ENCODE data around the gene ZNF385A. TPM values are rescaled to one million over a fixed set of nuclear protein-coding genes. Genes with fewer than 3 reads are reported as not detected.
A peak's percentile ranks its signal among the peaks of the same experiment; 100 is the strongest.

ZNF385A gene
- total RNA-seq, 4 donors from 2014 or later = 0.26 to 16.9 (median 3.2) TPM

DNA sequence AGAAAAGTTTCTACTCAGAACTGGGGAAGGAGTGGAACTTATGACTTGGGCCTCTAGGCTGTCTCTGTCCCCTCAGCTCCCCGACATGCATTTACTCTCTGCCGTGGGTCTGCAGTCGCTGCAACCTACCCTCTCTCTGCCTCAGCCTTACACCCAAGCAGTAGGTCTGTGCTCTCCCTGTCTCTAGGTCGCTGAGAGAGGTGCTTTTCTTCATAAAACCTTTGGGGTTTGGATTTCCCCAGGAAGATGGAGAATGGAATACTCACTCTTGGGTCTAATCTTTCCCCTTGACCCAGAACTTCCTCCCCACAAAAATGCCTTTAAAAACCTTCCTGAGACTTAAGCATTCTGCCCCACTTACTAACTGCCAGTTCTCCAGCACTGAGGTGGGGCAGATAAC lies 33.2 kb downstream of the ZNF385A start:
- TF ChIP-seq CTCF (IDR thresholded peaks at IDR 0.05) (no peak), POLR2A (IDR thresholded peaks at IDR 0.05) (no peak)
- Histone ChIP-seq H3K27ac (peak overlapping the region; percentile 92 to 96), H3K36me3 (no peaks in the 10 kb centered on the region), H3K9me3 (no peaks in the 10 kb centered on the region), H3K4me1 (peaks cover 8 to 14% of the 10 kb centered on the region in 2 donors), H3K27me3 (no peaks in the 10 kb centered on the region), H3K4me3 (no peak overlapping the region)
- intact Hi-C loops (cut with DNase I; ENCODE audit: low total_unique reads) = no loop called here
- DNase-seq = no peak

- H3K27ac ChIP-seq = peak overlapping the region; percentile 92 to 96
- no peak overlapping the region for H3K4me3 ChIP-seq
- H3K36me3 ChIP-seq = no peaks in the 10 kb centered on the region
- no peaks in the 10 kb centered on the region for H3K27me3 ChIP-seq
- TF ChIP-seq POLR2A (IDR thresholded peaks at IDR 0.05) = no peak
- no peak for TF ChIP-seq CTCF (IDR thresholded peaks at IDR 0.05)
- no peaks in the 10 kb centered on the region for H3K9me3 ChIP-seq
- intact Hi-C loops (cut with DNase I; ENCODE audit: low total_unique reads) = no loop called here
- peaks cover 8 to 14% of the 10 kb centered on the region in 2 donors for H3K4me1 ChIP-seq
- DNase-seq = no peak
Measured at GRCh38 chr12:54350743-54351142, 33.8 kb downstream of the ZNF385A start.

DNA sequence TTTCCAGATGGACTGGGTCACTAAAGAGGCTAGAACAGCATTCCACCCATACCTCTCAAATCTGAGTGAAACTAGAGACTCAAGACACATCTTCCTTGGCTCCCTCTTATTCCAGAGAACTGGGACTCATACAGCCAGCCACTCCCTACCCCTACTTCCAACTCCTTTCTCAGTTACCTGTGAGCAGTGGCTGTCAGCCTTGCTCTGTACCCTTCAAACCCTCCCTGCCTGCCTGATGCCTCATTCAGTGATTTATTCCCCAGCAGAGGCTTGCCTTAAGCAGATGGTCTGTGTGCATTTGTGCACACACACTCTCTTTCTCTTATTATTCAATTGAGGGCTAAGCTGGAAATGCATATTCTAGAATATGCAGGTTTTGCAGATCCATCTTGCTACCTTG lies 34.9 kb downstream of the ZNF385A start:
- no peak for TF ChIP-seq POLR2A (IDR thresholded peaks at IDR 0.05)
- no peak for TF ChIP-seq CTCF (IDR thresholded peaks at IDR 0.05)
- DNase-seq = no peak
- intact Hi-C loops (cut with DNase I; ENCODE audit: low total_unique reads) = no loop called here
- Histone ChIP-seq H3K4me1 (peaks cover 8 to 14% of the 10 kb centered on the region in 2 donors), H3K27ac (peak overlapping the region; percentile 92 to 96), H3K27me3 (no peaks in the 10 kb centered on the region), H3K36me3 (no peaks in the 10 kb centered on the region), H3K4me3 (no peak overlapping the region), H3K9me3 (no peaks in the 10 kb centered on the region)

- no peak for DNase-seq
- H3K36me3 ChIP-seq = no peaks in the 10 kb centered on the region
- peak overlapping the region; percentile 17 to 96 for H3K27ac ChIP-seq
- no peaks in the 10 kb centered on the region for H3K9me3 ChIP-seq
- H3K4me3 ChIP-seq = no peak overlapping the region
- no peaks in the 10 kb centered on the region for H3K27me3 ChIP-seq
- intact Hi-C loops (cut with DNase I; ENCODE audit: low total_unique reads) = no loop called here
- no peak for TF ChIP-seq CTCF (IDR thresholded peaks at IDR 0.05)
- TF ChIP-seq POLR2A (IDR thresholded peaks at IDR 0.05) = no peak
- H3K4me1 ChIP-seq = peaks cover 8 to 14% of the 10 kb centered on the region in 2 donors
Measured at GRCh38 chr12:54349036-54349435, 35.5 kb downstream of the ZNF385A start.

GRCh38 chr12:54341378-54342300 lies 42.9 kb downstream of the ZNF385A start:
- Histone ChIP-seq H3K27me3 (no peaks in the 10 kb centered on the region), H3K9me3 (no peaks in the 10 kb centered on the region), H3K4me1 (peaks cover 10% of the 10 kb centered on the region in 2 donors), H3K36me3 (no peaks in the 10 kb centered on the region), H3K27ac (peak overlapping the region; percentile 52 to 79), H3K4me3 (no peak overlapping the region)
- intact Hi-C loops (cut with DNase I; ENCODE audit: low total_unique reads) = no loop called here
- TF ChIP-seq POLR2A (IDR thresholded peaks at IDR 0.05) (no peak), CTCF (IDR thresholded peaks at IDR 0.05) (no peak)
- no peak for DNase-seq
